VCaP (cell line): ENCODE data around the gene PHYKPL.

Source experiments
- H3K27ac ChIP-seq: fragments of 450-650 bp; 2 replicates; pipeline ENCODE4 v1.5.1; 2017
- TF ChIP-seq, protein P1 (sequence below): fragments of 450-650 bp; conservative IDR thresholded peaks from 2 replicates; pipeline ENCODE4 v1.5.1; 2017; ENCODE audit warnings: mild to moderate bottlenecking, moderate library complexity

Gene PHYKPL

DNA sequence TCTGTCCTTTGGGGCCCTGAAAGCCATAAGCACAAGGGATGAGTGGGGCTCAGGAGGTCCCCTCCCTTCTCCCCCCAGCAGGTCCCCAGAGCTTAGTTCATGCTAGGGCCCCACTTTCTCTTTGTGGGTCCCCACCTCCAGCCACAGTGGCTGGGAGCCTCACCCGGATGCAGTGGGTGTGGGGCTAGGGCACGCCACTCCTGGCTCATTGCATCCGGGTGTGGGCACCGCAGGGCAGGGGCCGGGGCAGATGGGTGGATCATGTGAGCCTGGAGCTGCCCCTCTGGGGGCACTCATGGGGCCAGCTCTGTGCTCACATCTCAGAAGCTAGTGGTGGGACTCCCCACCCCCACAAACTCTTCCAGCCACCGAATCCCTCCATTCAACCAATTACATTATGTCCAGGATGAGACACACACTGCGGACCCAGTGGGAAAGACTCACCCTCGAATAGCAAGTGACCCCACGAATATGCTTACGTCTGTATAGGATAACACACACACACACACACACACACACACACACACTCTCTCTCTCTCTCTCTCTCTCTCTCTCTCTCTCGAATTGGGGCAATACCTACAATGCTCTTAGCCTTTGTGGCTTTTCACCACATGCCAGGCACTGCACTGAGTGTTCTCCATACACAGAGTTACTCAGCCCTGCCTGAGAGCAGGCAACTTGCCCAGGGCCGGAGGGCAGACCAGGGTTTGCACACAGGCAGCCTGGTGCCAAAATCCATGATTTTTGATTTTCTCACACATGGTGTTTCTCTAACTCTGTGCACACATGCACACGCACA lies 16.8 kb upstream of the PHYKPL start:
- H3K27ac ChIP-seq: no peak overlapping the region

DNA sequence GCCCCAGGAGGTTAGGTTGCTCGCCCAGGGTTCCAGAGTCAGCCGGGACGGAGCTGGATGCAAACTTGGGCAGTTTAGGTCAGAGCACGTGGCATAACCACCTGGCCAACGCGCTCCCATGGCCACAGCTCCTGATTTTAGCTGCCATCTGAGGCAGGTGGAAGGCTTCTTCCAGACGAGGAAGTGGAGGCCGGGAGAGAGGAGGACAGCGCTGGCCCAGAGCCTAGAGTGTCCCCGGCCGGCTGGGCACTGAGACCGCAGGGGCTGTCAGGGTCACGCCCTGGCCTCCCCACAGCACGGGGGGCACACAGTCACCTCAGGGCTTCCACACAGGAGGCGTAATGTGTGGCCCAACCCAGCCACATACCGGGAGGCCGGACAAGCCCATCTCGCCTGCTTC lies 16.1 kb upstream of the PHYKPL start:
- TF ChIP-seq, protein P1, sequence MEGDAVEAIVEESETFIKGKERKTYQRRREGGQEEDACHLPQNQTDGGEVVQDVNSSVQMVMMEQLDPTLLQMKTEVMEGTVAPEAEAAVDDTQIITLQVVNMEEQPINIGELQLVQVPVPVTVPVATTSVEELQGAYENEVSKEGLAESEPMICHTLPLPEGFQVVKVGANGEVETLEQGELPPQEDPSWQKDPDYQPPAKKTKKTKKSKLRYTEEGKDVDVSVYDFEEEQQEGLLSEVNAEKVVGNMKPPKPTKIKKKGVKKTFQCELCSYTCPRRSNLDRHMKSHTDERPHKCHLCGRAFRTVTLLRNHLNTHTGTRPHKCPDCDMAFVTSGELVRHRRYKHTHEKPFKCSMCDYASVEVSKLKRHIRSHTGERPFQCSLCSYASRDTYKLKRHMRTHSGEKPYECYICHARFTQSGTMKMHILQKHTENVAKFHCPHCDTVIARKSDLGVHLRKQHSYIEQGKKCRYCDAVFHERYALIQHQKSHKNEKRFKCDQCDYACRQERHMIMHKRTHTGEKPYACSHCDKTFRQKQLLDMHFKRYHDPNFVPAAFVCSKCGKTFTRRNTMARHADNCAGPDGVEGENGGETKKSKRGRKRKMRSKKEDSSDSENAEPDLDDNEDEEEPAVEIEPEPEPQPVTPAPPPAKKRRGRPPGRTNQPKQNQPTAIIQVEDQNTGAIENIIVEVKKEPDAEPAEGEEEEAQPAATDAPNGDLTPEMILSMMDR: no peak

More for the DNA sequence above, 16.8 kb upstream of the PHYKPL start:
- TF ChIP-seq, protein P1: no peak

DNA sequence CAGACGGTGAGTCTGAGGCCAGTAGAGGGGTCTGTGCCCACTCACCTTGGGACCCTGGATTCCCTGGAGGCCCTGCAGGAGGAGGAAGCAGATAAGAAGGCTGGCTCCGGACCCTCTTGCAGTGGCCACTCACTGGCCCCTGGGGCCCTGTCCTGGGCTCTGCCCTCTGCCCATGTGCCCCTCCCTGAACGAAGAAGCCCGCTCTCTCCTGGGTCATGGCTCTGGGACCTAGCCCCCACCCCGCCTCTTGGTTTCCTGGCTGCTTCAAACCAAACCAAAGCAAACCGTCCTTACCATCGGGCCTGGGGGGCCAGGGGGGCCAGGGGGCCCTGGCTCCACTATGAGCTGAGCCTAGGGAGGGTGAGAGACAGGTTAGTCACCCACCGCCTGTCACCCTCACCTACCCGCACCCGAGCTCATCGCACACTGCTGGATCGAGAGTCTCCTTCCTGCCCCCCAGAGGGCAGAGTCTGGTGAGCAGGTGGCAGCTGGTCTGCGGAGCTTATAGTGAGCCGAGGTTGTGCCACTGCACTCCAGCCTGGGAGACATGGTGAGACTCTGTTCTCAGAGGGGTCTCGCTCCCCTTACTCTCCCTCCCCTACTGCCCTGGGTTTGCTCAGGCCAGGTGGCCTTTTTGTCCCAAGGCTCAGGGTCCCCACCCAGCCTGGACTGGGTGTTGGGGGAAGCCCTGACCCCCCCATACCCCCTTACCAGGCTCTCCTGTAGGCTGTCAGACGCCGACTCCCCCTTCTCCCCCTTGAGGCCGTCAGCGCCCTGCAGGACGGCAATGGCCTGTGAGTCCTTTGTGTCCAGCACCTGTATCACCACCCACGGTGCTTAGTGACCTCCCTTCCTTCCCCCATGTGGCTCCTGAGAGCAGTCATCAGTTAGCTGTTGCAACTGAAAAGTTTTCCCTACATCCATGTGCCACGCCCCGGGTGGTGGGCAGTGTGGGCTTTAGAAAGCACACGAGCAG lies 15.2 kb upstream of the PHYKPL start:
- TF ChIP-seq, protein P1: no peak
- H3K27ac ChIP-seq: no peak overlapping the region

More for the DNA sequence above, 16.1 kb upstream of the PHYKPL start:
- no peak overlapping the region for H3K27ac ChIP-seq

DNA sequence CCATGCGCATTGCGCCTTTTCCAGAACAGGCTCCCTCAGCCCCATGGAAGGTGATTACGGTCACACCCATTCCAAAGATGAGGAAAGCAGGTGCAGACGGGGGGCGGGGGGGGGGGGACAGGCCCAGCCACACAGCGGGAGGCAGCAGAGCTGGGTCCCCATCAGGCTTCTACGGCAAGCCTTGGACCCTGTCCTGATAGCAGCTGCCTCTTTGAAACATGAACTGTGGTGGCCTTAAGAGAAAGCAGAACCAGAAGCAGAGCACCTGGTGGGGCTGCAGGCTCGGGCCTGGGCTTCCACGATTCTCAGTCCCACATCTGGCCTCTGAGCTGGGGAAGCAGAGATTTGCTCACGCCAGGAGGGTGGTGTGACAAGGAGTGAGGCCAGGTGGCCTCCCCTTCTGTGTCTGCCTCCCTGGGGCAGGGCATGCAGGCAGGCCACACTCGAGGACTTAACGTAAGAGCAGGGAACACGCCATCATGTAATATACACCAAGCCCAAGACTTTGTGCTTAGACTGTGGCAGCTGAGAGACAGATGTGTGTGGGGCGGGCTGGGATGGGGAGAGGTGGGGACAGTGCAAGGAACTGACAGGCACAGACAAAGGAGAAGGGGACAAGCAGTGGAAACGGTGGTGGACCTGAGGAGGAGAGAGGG lies 14.2 kb upstream of the PHYKPL start:
- TF ChIP-seq, protein P1: no peak
- no peak overlapping the region for H3K27ac ChIP-seq

DNA sequence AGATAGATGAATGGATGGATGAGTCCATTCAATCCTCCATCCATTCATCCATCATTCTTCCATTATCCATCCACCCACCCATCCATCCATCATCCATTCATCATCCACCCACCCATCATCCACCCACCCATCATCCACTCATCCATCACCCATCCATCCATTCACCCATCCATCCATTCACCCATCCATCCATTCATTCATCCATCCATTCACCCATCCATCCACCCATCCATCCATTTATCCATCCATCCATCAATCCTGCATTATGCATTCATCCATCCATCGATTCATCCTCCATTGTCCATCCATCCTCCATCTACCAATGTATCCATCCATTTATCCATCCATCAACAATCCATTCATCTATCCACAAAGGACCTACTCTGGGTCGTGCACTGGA lies 12.8 kb upstream of the PHYKPL start:
- TF ChIP-seq, protein P1: no peak
- H3K27ac ChIP-seq: no peak overlapping the region

DNA sequence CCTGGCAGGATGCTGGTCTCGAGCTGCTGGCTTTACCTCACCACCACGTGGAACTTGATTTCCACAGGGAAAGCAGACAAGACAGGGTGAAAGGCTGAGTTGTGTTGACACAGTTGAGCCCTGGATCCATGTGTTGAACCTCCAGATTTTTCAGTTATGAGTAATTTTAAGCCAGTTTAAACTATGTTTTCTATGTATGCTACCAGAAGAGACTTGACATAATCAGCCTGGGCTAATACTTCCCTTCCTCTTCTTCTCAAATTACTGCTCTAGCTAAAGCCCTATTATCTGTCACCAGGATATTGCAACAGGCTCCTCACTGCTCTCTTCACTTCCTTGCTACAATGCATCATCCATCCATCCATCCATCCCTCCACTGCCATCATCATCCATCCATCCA lies 12.0 kb upstream of the PHYKPL start:
- TF ChIP-seq, protein P1: no peak
- no peak overlapping the region for H3K27ac ChIP-seq

DNA sequence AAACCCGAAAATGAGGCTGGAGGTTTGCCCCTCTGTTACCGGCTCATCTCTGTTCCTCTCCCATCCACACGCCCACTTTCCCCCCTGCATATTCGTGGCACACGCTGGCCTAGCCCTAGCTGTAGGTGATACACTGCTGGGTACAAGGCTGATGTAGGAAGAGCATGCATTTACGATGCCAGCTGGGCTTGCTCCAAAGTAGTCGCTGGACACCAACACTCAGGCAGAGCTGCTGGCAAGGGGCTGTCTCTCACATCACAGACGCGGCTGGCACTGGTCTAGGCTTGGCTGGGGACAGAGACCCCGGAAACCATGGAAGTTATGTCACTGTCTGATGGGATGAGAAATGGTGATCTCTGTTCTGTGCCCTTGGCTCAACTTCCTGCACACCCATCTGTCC lies 9.8 kb upstream of the PHYKPL start:
- no peak overlapping the region for H3K27ac ChIP-seq

More for the DNA sequence above, 9.8 kb upstream of the PHYKPL start:
- TF ChIP-seq, protein P1: no peak
